IPS-18c (cell line): ENCODE data around the gene CDYL.
"Not testable (repeated sequence)": the region's sequence is repeated elsewhere in the genome, so short reads cannot be mapped to it uniquely, and the experiment has no call there.

Experiments used
- H3K4me3 ChIP-seq: 2 replicates; pipeline ENCODE4 v1.7.0; 2013; ENCODE audit warnings: low read depth, mild to moderate bottlenecking, low read length, moderate library complexity; ENCODE audit not compliant: insufficient read depth
- H3K9me3 ChIP-seq: one replicate; pipeline ENCODE4 v1.6.1; 2013; ENCODE audit warnings: mild to moderate bottlenecking, low read length, moderate library complexity; ENCODE audit not compliant: control insufficient read depth, insufficient read depth

Gene CDYL

GRCh38 chr6:4849226-4850022 lies 73.2 kb downstream of the CDYL start:
- Histone ChIP-seq H3K9me3 (no peaks in the 10 kb centered on the region), H3K4me3 (no peak overlapping the region)

- no peak overlapping the region for H3K4me3 ChIP-seq
- no peaks in the 10 kb centered on the region for H3K9me3 ChIP-seq
These were observed 74.8 kb downstream of the CDYL start for GRCh38 chr6:4851035-4851434.

GRCh38 chr6:4852186-4852585 lies 76.0 kb downstream of the CDYL start:
- not testable (repeated sequence) for H3K4me3 ChIP-seq, H3K9me3 ChIP-seq

- no peak overlapping the region for H3K4me3 ChIP-seq
These were observed 76.7 kb downstream of the CDYL start for GRCh38 chr6:4852938-4853337.

GRCh38 chr6:4853349-4853748 lies 77.1 kb downstream of the CDYL start:
- Histone ChIP-seq H3K4me3 (no peak overlapping the region), H3K9me3 (peaks cover 2% of the 10 kb centered on the region)

More at GRCh38 chr6:4852938-4853337, 76.7 kb downstream of the CDYL start:
- H3K9me3 ChIP-seq: peaks cover 2% of the 10 kb centered on the region

GRCh38 chr6:4853782-4854511 lies 77.7 kb downstream of the CDYL start:
- Histone ChIP-seq H3K9me3 (peaks cover 2% of the 10 kb centered on the region), H3K4me3 (no peak overlapping the region)

GRCh38 chr6:4856785-4857184 lies 80.6 kb downstream of the CDYL start:
- no peak overlapping the region for H3K4me3 ChIP-seq
- H3K9me3 ChIP-seq: peaks cover 2% of the 10 kb centered on the region

- H3K4me3 ChIP-seq: no peak overlapping the region
- H3K9me3 ChIP-seq: peaks cover 2% of the 10 kb centered on the region
These were observed 82.2 kb downstream of the CDYL start for GRCh38 chr6:4858194-4859015.

- Histone ChIP-seq H3K9me3 (peaks cover 2% of the 10 kb centered on the region), H3K4me3 (no peak overlapping the region)
These were observed 84.2 kb downstream of the CDYL start for GRCh38 chr6:4860387-4860786.

- no peak overlapping the region for H3K4me3 ChIP-seq
- no peaks in the 10 kb centered on the region for H3K9me3 ChIP-seq
These were observed 85.4 kb downstream of the CDYL start for GRCh38 chr6:4861564-4861963.

- Histone ChIP-seq H3K4me3 (no peak overlapping the region), H3K9me3 (no peaks in the 10 kb centered on the region)
These were observed 88.3 kb downstream of the CDYL start for GRCh38 chr6:4864519-4864918.

GRCh38 chr6:4865006-4865405 lies 88.8 kb downstream of the CDYL start:
- H3K4me3 ChIP-seq, H3K9me3 ChIP-seq: not testable (repeated sequence)

GRCh38 chr6:4870821-4871494 lies 94.8 kb downstream of the CDYL start:
- Histone ChIP-seq H3K4me3 (no peak overlapping the region), H3K9me3 (no peaks in the 10 kb centered on the region)

GRCh38 chr6:4871825-4872224 lies 95.6 kb downstream of the CDYL start:
- Histone ChIP-seq H3K9me3 (no peaks in the 10 kb centered on the region), H3K4me3 (no peak overlapping the region)

GRCh38 chr6:4872841-4873240 lies 96.6 kb downstream of the CDYL start:
- H3K9me3 ChIP-seq: no peaks in the 10 kb centered on the region
- H3K4me3 ChIP-seq: no peak overlapping the region

GRCh38 chr6:4873928-4874327 lies 97.7 kb downstream of the CDYL start:
- Histone ChIP-seq H3K4me3 (no peak overlapping the region), H3K9me3 (no peaks in the 10 kb centered on the region)

GRCh38 chr6:4879741-4880275 lies 103.6 kb downstream of the CDYL start:
- Histone ChIP-seq H3K9me3 (no peaks in the 10 kb centered on the region), H3K4me3 (no peak overlapping the region)
